Activated CD4-positive, alpha-beta T cell treated with anti-CD3 and anti-CD28 coated beads for 4 hours (primary cell): ENCODE data around the gene FMO5.
"Not testable (repeated sequence)": the region's sequence is repeated elsewhere in the genome, so short reads cannot be mapped to it uniquely, and the experiment has no call there.

Experiments
- DNase-seq, 2 donors: peaks; one replicate each; pipeline ENCODE4 v3.0.0-alpha.2; 2020

Gene FMO5

GRCh38 chr1:147238925-147239820 is 14.0 kb upstream of the FMO5 start:
- no peak for DNase-seq

- DNase-seq = no peak
Observed at GRCh38 chr1:147238053-147238902, 13.1 kb upstream of the FMO5 start.

GRCh38 chr1:147236959-147237791 is 12.0 kb upstream of the FMO5 start:
- no peak for DNase-seq

- no peak for DNase-seq
Observed at GRCh38 chr1:147236448-147236847, 11.3 kb upstream of the FMO5 start.

- no peak for DNase-seq
Observed at GRCh38 chr1:147235822-147236221, 10.7 kb upstream of the FMO5 start.

GRCh38 chr1:147233903-147234302 is 8.8 kb upstream of the FMO5 start:
- DNase-seq = not testable (repeated sequence)

GRCh38 chr1:147231032-147231431 is 5.9 kb upstream of the FMO5 start:
- not testable (repeated sequence) for DNase-seq

GRCh38 chr1:147223740-147224615 is 1.2 kb downstream of the FMO5 start:
- no peak for DNase-seq

GRCh38 chr1:147218606-147219005 is 6.5 kb downstream of the FMO5 start:
- DNase-seq = no peak

GRCh38 chr1:147217141-147217540 is 8.0 kb downstream of the FMO5 start:
- no peak for DNase-seq

- DNase-seq = no peak
Observed at GRCh38 chr1:147216124-147216523, 9.0 kb downstream of the FMO5 start.

- DNase-seq = no peak
Observed at GRCh38 chr1:147215540-147215916, 9.6 kb downstream of the FMO5 start.

GRCh38 chr1:147214842-147215539 is 10.1 kb downstream of the FMO5 start:
- no peak for DNase-seq

- no peak for DNase-seq
Observed at GRCh38 chr1:147214325-147214724, 10.8 kb downstream of the FMO5 start.

GRCh38 chr1:147213271-147213670 is 11.9 kb downstream of the FMO5 start:
- no peak for DNase-seq

- no peak for DNase-seq
Observed at GRCh38 chr1:147211577-147211976, 13.6 kb downstream of the FMO5 start.

GRCh38 chr1:147210987-147211386 is 14.2 kb downstream of the FMO5 start:
- DNase-seq = no peak

- no peak for DNase-seq
Observed at GRCh38 chr1:147209825-147210821, 15.0 kb downstream of the FMO5 start.

GRCh38 chr1:147208619-147209018 is 16.5 kb downstream of the FMO5 start:
- no peak for DNase-seq

- no peak for DNase-seq
Observed at GRCh38 chr1:147207192-147207591, 17.9 kb downstream of the FMO5 start.
